ENCODE measurements around the gene COPG1. TPM values are rescaled to one million over a fixed set of nuclear protein-coding genes. Genes with fewer than 3 reads are reported as not detected.

Gene COPG1
- total RNA-seq, 1 donor from 2014 or later: 267 TPM

DNA sequence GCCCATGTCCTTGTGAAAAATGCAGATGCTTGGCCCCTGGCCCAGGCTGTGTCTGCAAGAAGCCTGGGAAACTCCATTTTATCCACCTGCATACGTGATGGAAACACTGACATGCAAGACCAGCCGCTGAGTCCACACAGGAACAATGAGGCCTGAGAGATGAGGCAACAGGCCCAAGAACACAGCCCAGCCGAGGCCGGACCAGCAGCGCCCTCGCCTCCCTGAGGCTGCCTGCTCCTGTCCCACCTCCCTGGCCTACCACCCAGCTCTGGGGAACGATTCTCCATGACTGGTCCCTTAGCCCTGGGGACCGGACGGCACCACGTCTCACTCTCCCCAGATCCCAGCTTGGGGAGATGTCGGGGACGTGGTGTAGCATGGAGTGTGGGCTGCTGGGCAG lies 76.7 kb downstream of the COPG1 start:
- TF ChIP-seq, protein P1, sequence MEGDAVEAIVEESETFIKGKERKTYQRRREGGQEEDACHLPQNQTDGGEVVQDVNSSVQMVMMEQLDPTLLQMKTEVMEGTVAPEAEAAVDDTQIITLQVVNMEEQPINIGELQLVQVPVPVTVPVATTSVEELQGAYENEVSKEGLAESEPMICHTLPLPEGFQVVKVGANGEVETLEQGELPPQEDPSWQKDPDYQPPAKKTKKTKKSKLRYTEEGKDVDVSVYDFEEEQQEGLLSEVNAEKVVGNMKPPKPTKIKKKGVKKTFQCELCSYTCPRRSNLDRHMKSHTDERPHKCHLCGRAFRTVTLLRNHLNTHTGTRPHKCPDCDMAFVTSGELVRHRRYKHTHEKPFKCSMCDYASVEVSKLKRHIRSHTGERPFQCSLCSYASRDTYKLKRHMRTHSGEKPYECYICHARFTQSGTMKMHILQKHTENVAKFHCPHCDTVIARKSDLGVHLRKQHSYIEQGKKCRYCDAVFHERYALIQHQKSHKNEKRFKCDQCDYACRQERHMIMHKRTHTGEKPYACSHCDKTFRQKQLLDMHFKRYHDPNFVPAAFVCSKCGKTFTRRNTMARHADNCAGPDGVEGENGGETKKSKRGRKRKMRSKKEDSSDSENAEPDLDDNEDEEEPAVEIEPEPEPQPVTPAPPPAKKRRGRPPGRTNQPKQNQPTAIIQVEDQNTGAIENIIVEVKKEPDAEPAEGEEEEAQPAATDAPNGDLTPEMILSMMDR (IDR thresholded peaks at IDR 0.05; ENCODE audit: insufficient read depth, low read depth, low read length): no peak
- no peak for TF ChIP-seq EZH2 (IDR thresholded peaks at IDR 0.05; ENCODE audit: insufficient read depth, low read length)
- Histone ChIP-seq H4K20me1 (ENCODE audit: insufficient read depth, low read length) (no peaks in the 10 kb centered on the region), H3K4me2 (ENCODE audit: low read length) (no peak overlapping the region), H3K4me3 (ENCODE audit: insufficient read depth, low read depth, low read length) (no peak overlapping the region), H3K36me3 (ENCODE audit: insufficient read depth, low read length) (no peaks in the 10 kb centered on the region), H2AFZ (ENCODE audit: low read depth, low read length) (no peak overlapping the region), H3K4me1 (ENCODE audit: insufficient read depth, low read length) (no peaks in the 10 kb centered on the region), H3K9me3 (ENCODE audit: insufficient read depth, low read depth, low read length) (no peaks in the 10 kb centered on the region), H3K79me2 (ENCODE audit: insufficient read depth, low read length) (no peaks in the 10 kb centered on the region), H3K27ac (ENCODE audit: low read depth, low read length) (no peak overlapping the region), H3K27me3 (ENCODE audit: insufficient read depth, low read length) (no peaks in the 10 kb centered on the region), H3K9ac (ENCODE audit: low read length) (no peak overlapping the region)
- Mint-ChIP-seq H3K9me3 (ENCODE audit: unreplicated experiment) (no peaks in the 10 kb centered on the region), H3K36me3 (ENCODE audit: low read depth, unreplicated experiment) (no peaks in the 10 kb centered on the region), H3K27ac (ENCODE audit: unreplicated experiment) (no peak overlapping the region), H3K4me1 (ENCODE audit: low read depth, unreplicated experiment) (peaks cover 2% of the 10 kb centered on the region), H3K27me3 (ENCODE audit: low read depth, unreplicated experiment) (peaks cover 2% of the 10 kb centered on the region), H3K4me3 (ENCODE audit: unreplicated experiment) (no peak overlapping the region)
- no peak for FAIRE-seq
- DNase-seq (ENCODE audit: low read depth): no peak

DNA sequence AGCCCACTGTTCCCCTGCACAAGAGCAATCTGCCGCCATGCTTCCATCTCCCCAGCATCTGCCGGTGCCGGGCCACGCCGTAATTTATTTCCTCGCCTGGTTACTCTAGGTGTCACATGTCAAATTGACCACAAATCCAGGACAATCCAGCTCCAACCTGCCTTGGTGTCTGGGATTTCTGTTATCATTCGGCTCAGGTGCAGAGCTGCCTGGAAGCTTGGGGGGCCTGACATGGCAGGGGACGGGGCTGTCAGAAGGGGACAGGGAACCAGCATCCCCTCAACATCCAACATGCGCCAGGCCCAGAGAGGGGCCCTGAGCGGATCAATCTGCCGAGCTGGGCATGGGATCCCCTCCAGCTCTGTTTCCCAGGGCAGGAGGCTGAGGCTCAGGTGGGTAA lies 77.2 kb downstream of the COPG1 start:
- FAIRE-seq: no peak
- H3K36me3 Mint-ChIP-seq (ENCODE audit: low read depth, unreplicated experiment): no peaks in the 10 kb centered on the region
- no peak overlapping the region for H3K4me3 Mint-ChIP-seq (ENCODE audit: unreplicated experiment)
- H3K36me3 ChIP-seq (ENCODE audit: insufficient read depth, low read length): no peaks in the 10 kb centered on the region
- H3K4me1 ChIP-seq (ENCODE audit: insufficient read depth, low read length): no peaks in the 10 kb centered on the region
- H3K9me3 Mint-ChIP-seq (ENCODE audit: unreplicated experiment): no peaks in the 10 kb centered on the region
- H3K27me3 Mint-ChIP-seq (ENCODE audit: low read depth, unreplicated experiment): peaks cover 4% of the 10 kb centered on the region
- H3K4me2 ChIP-seq (ENCODE audit: low read length): no peak overlapping the region
- H3K9me3 ChIP-seq (ENCODE audit: insufficient read depth, low read depth, low read length): no peaks in the 10 kb centered on the region
- no peaks in the 10 kb centered on the region for H3K27me3 ChIP-seq (ENCODE audit: insufficient read depth, low read length)
- H3K79me2 ChIP-seq (ENCODE audit: insufficient read depth, low read length): no peaks in the 10 kb centered on the region
- H3K4me3 ChIP-seq (ENCODE audit: insufficient read depth, low read depth, low read length): no peak overlapping the region
- H3K27ac ChIP-seq (ENCODE audit: low read depth, low read length): no peak overlapping the region
- DNase-seq (ENCODE audit: low read depth): no peak
- H3K27ac Mint-ChIP-seq (ENCODE audit: unreplicated experiment): no peak overlapping the region
- TF ChIP-seq, protein P1 (IDR thresholded peaks at IDR 0.05; ENCODE audit: insufficient read depth, low read depth, low read length): no peak
- no peak for TF ChIP-seq EZH2 (IDR thresholded peaks at IDR 0.05; ENCODE audit: insufficient read depth, low read length)
- no peak overlapping the region for H3K9ac ChIP-seq (ENCODE audit: low read length)
- H2AFZ ChIP-seq (ENCODE audit: low read depth, low read length): no peak overlapping the region
- peaks cover 2% of the 10 kb centered on the region for H3K4me1 Mint-ChIP-seq (ENCODE audit: low read depth, unreplicated experiment)
- H4K20me1 ChIP-seq (ENCODE audit: insufficient read depth, low read length): no peaks in the 10 kb centered on the region

Small RNA genes lying within 50 kb of the gene (microRNA-seq; reads per million reads assigned to microRNA genes)
- gene MIR6826: not detected

Other genes with a start within 250 kb of the COPG1 start
- gene EFCC1, start 248.3 kb upstream of the COPG1 start, total RNA-seq: not detected in 2 replicates
- gene GP9, start 188.8 kb upstream of the COPG1 start, total RNA-seq: not detected in 2 replicates
- gene RAB43, start 127.8 kb upstream of the COPG1 start, total RNA-seq: 34.5 and 35.0 TPM in 2 replicates
- gene ISY1, start 88.5 kb upstream of the COPG1 start, total RNA-seq: 26.6 and 29.7 TPM in 2 replicates
- 206 and 227 TPM in 2 replicates for gene CNBP, start 65.7 kb upstream of the COPG1 start, total RNA-seq
- 22.4 and 27.4 TPM in 2 replicates for gene HMCES, start 29.3 kb downstream of the COPG1 start, total RNA-seq
- gene EFCAB12, start 179.0 kb downstream of the COPG1 start, total RNA-seq: 0.14 and 0.26 TPM in 2 replicates
- 22.3 and 22.8 TPM in 2 replicates for gene MBD4, start 190.3 kb downstream of the COPG1 start, total RNA-seq
- 17.7 and 19.9 TPM in 2 replicates for gene IFT122, start 190.6 kb downstream of the COPG1 start, total RNA-seq

Data from astrocyte (in vitro differentiated cells and primary cell).